ENCODE data around the gene AUH. TPM values are rescaled to one million over a fixed set of nuclear protein-coding genes. Genes with fewer than 3 reads are reported as not detected.

The AUH gene
- total RNA-seq, 1 donor from 2014 or later: 28.5 TPM

GRCh38 chr9:91231619-91232018 is 130.1 kb downstream of the AUH start:
- no peak for DNase-seq
- Mint-ChIP-seq H3K36me3 (ENCODE audit: unreplicated experiment) (no peaks in the 10 kb centered on the region), H3K4me3 (ENCODE audit: unreplicated experiment) (no peak overlapping the region), H3K4me1 (ENCODE audit: low read depth, unreplicated experiment) (peaks cover 2% of the 10 kb centered on the region), H3K27me3 (ENCODE audit: unreplicated experiment) (no peaks in the 10 kb centered on the region), H3K27ac (ENCODE audit: unreplicated experiment) (no peak overlapping the region), H3K9me3 (ENCODE audit: unreplicated experiment) (no peaks in the 10 kb centered on the region)
- TF ChIP-seq CTCF (IDR thresholded peaks at IDR 0.05; ENCODE audit: partially characterized antibody, unreplicated experiment): no peak

GRCh38 chr9:91223000-91223399 is 138.7 kb downstream of the AUH start:
- peak; percentile 36 for DNase-seq
- no peak for TF ChIP-seq CTCF (IDR thresholded peaks at IDR 0.05; ENCODE audit: partially characterized antibody, unreplicated experiment)
- H3K27me3 Mint-ChIP-seq (ENCODE audit: unreplicated experiment): no peaks in the 10 kb centered on the region
- peaks cover 2% of the 10 kb centered on the region for H3K9me3 Mint-ChIP-seq (ENCODE audit: unreplicated experiment)
- H3K4me3 Mint-ChIP-seq (ENCODE audit: unreplicated experiment): no peak overlapping the region
- H3K36me3 Mint-ChIP-seq (ENCODE audit: unreplicated experiment): peaks cover 6% of the 10 kb centered on the region
- peaks cover 2% of the 10 kb centered on the region for H3K4me1 Mint-ChIP-seq (ENCODE audit: low read depth, unreplicated experiment)
- no peak overlapping the region for H3K27ac Mint-ChIP-seq (ENCODE audit: unreplicated experiment)

- H3K36me3 Mint-ChIP-seq (ENCODE audit: unreplicated experiment): peaks cover 6% of the 10 kb centered on the region
- H3K27ac Mint-ChIP-seq (ENCODE audit: unreplicated experiment): no peak overlapping the region
- TF ChIP-seq CTCF (IDR thresholded peaks at IDR 0.05; ENCODE audit: partially characterized antibody, unreplicated experiment): no peak
- H3K4me3 Mint-ChIP-seq (ENCODE audit: unreplicated experiment): no peak overlapping the region
- no peak for DNase-seq
- peaks cover 2% of the 10 kb centered on the region for H3K4me1 Mint-ChIP-seq (ENCODE audit: low read depth, unreplicated experiment)
- H3K27me3 Mint-ChIP-seq (ENCODE audit: unreplicated experiment): no peaks in the 10 kb centered on the region
- peaks cover 2% of the 10 kb centered on the region for H3K9me3 Mint-ChIP-seq (ENCODE audit: unreplicated experiment)
Measured at GRCh38 chr9:91222457-91222856, 139.3 kb downstream of the AUH start.

- H3K36me3 Mint-ChIP-seq (ENCODE audit: unreplicated experiment): peaks cover 6% of the 10 kb centered on the region
- no peak for DNase-seq
- peaks cover 2% of the 10 kb centered on the region for H3K9me3 Mint-ChIP-seq (ENCODE audit: unreplicated experiment)
- no peak for TF ChIP-seq CTCF (IDR thresholded peaks at IDR 0.05; ENCODE audit: partially characterized antibody, unreplicated experiment)
- peaks cover 2% of the 10 kb centered on the region for H3K4me1 Mint-ChIP-seq (ENCODE audit: low read depth, unreplicated experiment)
- H3K27ac Mint-ChIP-seq (ENCODE audit: unreplicated experiment): no peak overlapping the region
- H3K27me3 Mint-ChIP-seq (ENCODE audit: unreplicated experiment): no peaks in the 10 kb centered on the region
- H3K4me3 Mint-ChIP-seq (ENCODE audit: unreplicated experiment): no peak overlapping the region
Measured at GRCh38 chr9:91221332-91221731, 140.4 kb downstream of the AUH start.

GRCh38 chr9:91220491-91221135 is 141.1 kb downstream of the AUH start:
- no peaks in the 10 kb centered on the region for H3K27me3 Mint-ChIP-seq (ENCODE audit: unreplicated experiment)
- no peak overlapping the region for H3K4me3 Mint-ChIP-seq (ENCODE audit: unreplicated experiment)
- peaks cover 2% of the 10 kb centered on the region for H3K4me1 Mint-ChIP-seq (ENCODE audit: low read depth, unreplicated experiment)
- TF ChIP-seq CTCF (IDR thresholded peaks at IDR 0.05; ENCODE audit: partially characterized antibody, unreplicated experiment): no peak
- peaks cover 6% of the 10 kb centered on the region for H3K36me3 Mint-ChIP-seq (ENCODE audit: unreplicated experiment)
- no peak for DNase-seq
- H3K9me3 Mint-ChIP-seq (ENCODE audit: unreplicated experiment): peaks cover 2% of the 10 kb centered on the region
- no peak overlapping the region for H3K27ac Mint-ChIP-seq (ENCODE audit: unreplicated experiment)
